Activated CD8-positive, alpha-beta memory T cell treated with anti-CD3 and anti-CD28 coated beads, Interleukin-2, amount 50 U/mL, for 24 hours (primary cell): ENCODE data around the gene GTF3C2.
"Not testable (repeated sequence)": the region's sequence is repeated elsewhere in the genome, so short reads cannot be mapped to it uniquely, and the experiment has no call there.

Experiments
- DNase-seq: peaks from one replicate; pipeline ENCODE4 v3.0.0-alpha.2; 2020; ENCODE audit errors: extremely low read depth

The GTF3C2 gene

GRCh38 chr2:27373567-27373966 is 17.0 kb upstream of the GTF3C2 start:
- DNase-seq: no peak

- no peak for DNase-seq
These were observed 16.4 kb upstream of the GTF3C2 start for GRCh38 chr2:27372937-27373336.

- no peak for DNase-seq
These were observed 14.5 kb upstream of the GTF3C2 start for GRCh38 chr2:27370816-27371620.

DNA sequence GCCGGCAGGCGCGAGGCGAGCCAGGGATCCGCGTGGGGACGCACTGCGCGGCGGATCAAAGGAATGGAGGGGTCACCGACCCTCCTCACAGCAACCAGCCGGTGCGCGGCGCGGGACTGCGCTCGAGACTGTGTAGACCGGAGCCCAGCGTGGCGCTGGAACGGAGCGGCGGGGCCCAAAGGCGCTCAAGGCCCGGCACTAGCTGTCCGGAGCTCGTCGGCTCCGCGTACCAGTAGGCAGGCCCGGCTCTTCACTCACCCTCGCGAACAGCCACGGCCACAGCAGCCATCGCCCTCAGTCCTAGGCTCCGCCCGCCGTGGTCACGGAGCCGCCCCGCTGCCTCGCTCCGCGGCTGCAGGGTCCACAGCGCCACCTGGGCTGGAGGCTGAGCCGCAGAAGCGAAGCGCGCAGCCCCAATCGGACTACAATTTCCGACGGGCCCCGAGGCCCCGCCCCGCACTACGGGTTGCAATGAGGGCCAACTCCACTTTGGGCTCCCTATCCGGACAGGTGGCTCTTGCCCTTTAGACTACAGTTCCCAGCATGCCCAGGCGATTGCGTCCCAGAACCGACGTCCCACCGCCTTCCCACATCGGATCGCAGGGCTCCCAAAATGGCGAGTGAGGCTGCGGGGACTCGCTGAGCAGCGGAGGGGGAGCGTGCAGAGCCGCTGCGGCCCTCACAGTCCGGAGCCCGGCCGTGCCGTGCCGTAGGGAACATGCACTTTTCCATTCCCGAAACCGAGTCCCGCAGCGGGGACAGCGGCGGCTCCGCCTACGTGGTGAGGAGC is 13.7 kb upstream of the GTF3C2 start, which contains the start of the genes EIF2B4 and SNX17:
EIF2B4 (minus strand) TSS at position 313 of the 790 bp plus-strand sequence; CDS start at position 289, 24 bp downstream.
SNX17 (plus strand) TSS at position 591 of the 790 bp plus-strand sequence; CDS start at position 719, 128 bp downstream.
- peak; percentile 98 for DNase-seq

- DNase-seq: no peak
These were observed 13.0 kb upstream of the GTF3C2 start for GRCh38 chr2:27369471-27370025.

- no peak for DNase-seq
These were observed 7.4 kb upstream of the GTF3C2 start for GRCh38 chr2:27363933-27364332.

DNA sequence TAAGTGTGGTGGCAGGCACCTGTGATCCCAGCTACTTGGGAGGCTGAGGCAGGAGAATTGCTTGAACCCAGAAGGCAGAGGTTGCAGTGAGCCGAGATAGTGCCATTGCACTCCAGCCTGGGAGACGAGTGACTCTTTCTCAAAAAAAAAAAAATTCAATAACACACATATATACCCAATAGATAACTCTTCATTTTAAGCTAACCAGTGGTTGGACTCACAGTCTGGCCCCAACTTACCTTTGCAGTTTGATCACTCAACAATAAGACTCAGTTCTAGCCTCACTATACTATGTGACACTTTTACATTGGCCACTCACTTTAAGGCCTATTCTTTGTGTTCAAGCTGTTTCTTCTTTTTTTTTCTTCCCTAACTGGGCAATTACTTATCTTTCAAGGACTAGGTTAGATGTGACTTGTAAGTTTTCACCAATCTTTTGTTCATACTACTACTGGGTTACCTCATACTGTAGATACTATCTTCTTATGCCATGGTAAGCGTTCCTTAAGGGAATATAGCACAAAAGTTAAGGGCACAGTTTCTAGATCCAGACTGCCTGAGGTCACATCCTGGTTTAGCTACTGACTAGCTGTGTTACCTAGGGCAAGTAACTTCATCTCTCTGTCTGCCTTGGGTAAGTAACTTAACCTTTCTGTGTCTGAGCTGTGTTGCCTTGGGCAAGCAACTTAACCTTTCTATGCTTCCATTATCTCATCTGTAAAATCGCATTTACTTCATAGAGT is 6.3 kb upstream of the GTF3C2 start:
- DNase-seq: no peak

DNA sequence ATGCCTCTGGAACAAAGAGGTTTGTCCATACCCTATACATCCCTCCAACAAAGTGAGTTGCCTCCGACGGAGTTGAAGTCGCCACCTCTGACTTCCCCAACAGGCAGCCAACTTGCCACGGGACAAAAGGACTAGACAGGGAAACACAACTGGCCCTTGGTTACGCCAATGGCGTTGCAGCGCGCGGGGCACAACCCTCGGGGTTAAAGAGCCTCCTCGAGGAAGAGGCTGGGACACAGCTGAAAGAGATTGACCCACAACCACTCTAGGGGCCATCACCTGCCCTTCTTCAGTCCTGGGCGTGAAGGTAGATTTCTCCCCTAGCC is 545 bp downstream of the GTF3C2 start:
- no peak for DNase-seq

DNA sequence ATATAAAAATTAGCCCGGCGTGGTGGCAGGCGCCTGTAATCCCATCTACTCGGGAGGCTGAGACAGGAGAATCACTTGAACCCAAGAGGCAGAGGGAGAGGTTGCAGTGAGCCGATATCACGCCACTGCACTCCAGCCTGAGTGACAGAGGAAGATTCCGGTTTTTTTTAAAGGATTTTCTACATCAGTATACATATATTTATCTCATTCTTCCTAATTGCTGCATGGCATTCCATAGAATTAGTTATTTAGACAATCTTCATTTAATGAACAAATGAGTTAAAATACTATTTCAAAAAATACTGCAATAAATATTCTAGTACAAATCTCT is 2.0 kb downstream of the GTF3C2 start:
- DNase-seq: no peak

- DNase-seq: no peak
These were observed 2.6 kb downstream of the GTF3C2 start for GRCh38 chr2:27353762-27354596.

DNA sequence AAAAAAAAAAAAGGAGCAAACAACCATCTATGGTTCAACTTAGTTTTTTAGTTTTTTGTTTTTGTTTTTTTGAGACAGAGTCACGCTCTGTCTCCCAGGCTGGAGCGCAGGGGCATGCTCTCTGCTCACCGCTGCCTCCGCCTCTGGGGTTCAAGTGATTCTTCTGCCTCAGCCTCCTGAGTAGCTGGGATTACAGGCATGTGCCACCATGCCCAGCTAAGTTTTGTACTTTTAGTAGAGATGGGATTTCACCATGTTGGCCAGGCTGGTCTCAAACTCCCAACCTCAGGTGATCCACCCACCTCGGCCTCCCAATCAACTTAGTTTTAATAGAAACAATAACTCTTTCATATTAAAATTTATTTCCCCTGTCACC is 3.2 kb downstream of the GTF3C2 start:
- not testable (repeated sequence) for DNase-seq

DNA sequence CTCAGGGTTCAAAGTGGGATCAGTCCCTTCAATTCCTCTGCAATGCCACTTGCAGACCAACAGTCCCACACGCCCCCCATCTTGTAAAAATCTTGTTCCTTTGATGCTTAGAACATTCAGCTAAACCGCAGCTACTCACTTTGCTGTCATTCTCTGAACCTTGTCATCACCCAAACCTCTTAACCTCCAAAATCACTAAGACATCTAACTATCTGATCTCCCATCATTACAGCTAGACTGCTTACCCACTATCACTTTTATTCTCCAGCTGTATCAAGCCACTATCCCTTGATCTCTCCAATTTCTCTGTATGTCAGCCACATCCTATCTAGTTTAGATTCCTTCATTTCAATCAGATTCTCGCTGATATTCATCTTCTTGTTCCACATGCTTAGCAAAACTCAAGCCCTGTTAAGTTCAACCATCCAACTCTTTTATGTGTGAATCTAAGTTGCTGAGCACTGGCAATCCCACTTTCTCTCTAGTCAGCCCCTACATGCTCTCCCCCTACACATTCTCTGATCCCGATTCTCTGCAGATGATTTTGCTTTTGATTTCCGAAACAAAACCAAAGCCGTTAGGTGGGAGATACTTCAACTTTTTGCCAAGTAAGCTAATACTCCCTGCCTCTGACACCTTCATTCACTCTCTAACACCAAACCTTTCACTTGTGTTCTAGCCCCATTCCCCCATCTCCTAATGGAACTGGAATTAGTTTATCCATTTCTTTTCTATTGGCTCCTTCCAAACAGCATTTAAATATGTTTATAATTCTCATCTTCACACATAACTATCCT is 4.6 kb downstream of the GTF3C2 start:
- no peak for DNase-seq

GRCh38 chr2:27350106-27350693 is 6.4 kb downstream of the GTF3C2 start:
- DNase-seq: no peak

GRCh38 chr2:27347641-27348040 is 8.9 kb downstream of the GTF3C2 start:
- no peak for DNase-seq

GRCh38 chr2:27336173-27336572 is 20.4 kb downstream of the GTF3C2 start:
- no peak for DNase-seq

GRCh38 chr2:27335311-27335710 is 21.3 kb downstream of the GTF3C2 start:
- no peak for DNase-seq

DNA sequence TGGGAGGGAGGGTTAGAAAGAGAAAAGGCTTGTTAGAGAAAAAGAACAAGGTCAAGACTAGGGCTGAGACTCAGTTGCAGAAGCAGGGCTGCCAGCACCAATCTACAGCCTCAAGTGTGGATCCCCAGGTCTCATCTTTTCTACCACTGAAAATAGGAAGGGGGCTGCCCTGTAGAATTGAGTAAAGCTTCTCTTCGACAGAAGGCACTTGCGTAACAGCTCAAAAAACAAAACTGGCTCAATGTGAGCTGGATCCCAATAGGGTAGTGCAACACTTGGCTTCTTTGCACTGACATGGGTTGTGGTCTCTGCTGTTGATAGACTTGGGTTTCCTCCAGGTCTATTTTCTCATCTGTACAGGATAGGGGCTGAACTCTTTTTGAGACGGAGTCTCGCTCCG is 31.8 kb downstream of the GTF3C2 start:
- DNase-seq: no peak

DNA sequence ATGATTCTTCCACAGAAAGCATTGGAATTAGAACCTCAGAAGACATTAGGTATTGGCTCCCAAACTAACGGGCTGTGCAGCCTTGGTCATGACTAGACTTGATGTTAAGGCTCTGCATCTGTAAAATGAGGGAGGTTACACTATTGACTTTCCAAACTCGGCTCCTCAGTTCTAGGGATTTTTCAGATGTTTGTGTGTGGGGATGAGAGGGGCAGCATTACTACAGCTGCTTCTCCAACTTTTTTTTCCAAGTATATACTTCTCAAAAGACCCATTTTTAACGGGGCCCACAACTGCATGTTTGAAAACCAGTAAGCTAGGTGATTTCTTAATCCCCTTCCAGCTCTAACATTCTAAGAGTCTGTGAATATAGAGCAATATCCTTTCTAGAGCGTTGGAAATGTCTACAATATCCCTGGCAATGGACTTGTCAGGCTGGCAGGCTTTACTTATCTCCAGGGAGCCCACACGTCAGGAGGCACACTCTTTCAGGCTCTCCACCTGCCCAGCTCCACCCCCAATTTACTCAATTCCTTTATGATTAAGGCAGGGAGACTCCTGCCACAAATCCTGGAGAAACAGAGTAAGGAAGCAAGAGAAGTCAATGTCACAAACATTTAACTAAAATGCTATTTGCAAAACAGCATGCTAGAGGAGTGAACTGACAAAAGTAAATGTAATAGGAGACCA is 32.8 kb downstream of the GTF3C2 start:
- no peak for DNase-seq
